B cell (primary cell): ENCODE results near the gene RFC5.

ENCODE experiments used
- EZH2 ChIP-seq: IDR thresholded peaks from 2 replicates; pipeline ENCODE4 v1.6.1; 2012; ENCODE audit warnings: borderline replicate concordance, low read depth, mild to moderate bottlenecking, moderate library complexity, low read length; ENCODE audit not compliant: insufficient read depth, poor library complexity, severe bottlenecking
- TF ChIP-seq, protein P1 (sequence below): fragments of 200-600 bp; IDR thresholded peaks from one replicate; pipeline ENCODE4 v1.8.0; 2022; ENCODE audit warnings: antibody characterized with exemption, mild to moderate bottlenecking

- TF ChIP-seq, protein P1, sequence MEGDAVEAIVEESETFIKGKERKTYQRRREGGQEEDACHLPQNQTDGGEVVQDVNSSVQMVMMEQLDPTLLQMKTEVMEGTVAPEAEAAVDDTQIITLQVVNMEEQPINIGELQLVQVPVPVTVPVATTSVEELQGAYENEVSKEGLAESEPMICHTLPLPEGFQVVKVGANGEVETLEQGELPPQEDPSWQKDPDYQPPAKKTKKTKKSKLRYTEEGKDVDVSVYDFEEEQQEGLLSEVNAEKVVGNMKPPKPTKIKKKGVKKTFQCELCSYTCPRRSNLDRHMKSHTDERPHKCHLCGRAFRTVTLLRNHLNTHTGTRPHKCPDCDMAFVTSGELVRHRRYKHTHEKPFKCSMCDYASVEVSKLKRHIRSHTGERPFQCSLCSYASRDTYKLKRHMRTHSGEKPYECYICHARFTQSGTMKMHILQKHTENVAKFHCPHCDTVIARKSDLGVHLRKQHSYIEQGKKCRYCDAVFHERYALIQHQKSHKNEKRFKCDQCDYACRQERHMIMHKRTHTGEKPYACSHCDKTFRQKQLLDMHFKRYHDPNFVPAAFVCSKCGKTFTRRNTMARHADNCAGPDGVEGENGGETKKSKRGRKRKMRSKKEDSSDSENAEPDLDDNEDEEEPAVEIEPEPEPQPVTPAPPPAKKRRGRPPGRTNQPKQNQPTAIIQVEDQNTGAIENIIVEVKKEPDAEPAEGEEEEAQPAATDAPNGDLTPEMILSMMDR: no peak
- no peak for TF ChIP-seq EZH2
These were observed 39.6 kb downstream of the RFC5 start for GRCh38 chr12:118055865-118056773.
